ENCODE results near the gene ZNF524. TPM values are rescaled to one million over a fixed set of nuclear protein-coding genes. Genes with fewer than 3 reads are reported as not detected.
A peak's percentile ranks its signal among the peaks of the same experiment; 100 is the strongest.

Gene ZNF524
- polyA plus RNA-seq, 2 donors: 24.6 to 30.5 TPM

GRCh38 chr19:55648585-55649267 lies 48.6 kb downstream of the ZNF524 start:
- H3K36me3 ChIP-seq (ENCODE audit: control insufficient read depth in 2 of 2, insufficient read depth in 2 of 2, low read length in 1 of 2): peaks cover 0 to 11% of the 10 kb centered on the region in 2 donors
- H3K27me3 ChIP-seq (ENCODE audit: control insufficient read depth in 1 of 2, insufficient read depth in 2 of 2, low read length in 2 of 2): no peaks in the 10 kb centered on the region
- 24 to 41% methylated on average over 24 to 25 of the region's 25 CpGs for WGBS, 2 donors
- H3K9me3 ChIP-seq (ENCODE audit: control insufficient read depth in 2 of 2, insufficient read depth in 1 of 2, low read depth in 1 of 2, low read length in 1 of 2): no peaks in the 10 kb centered on the region
- H3K27ac ChIP-seq (ENCODE audit: low read depth in 2 of 2, low read length in 1 of 2): peak overlapping the region; percentile 75 to 79
- H3K4me1 ChIP-seq (ENCODE audit: control insufficient read depth in 2 of 2, insufficient read depth in 2 of 2, low read length in 1 of 2): peaks cover 2 to 25% of the 10 kb centered on the region in 2 donors
- peak overlapping the region; percentile 64 to 71 for H3K4me3 ChIP-seq (ENCODE audit: low read depth in 1 of 2, low read length in 2 of 2)

- WGBS, 2 donors: 79 to 85% methylated on average over 17 of the region's 17 CpGs
- peaks cover 2 to 20% of the 10 kb centered on the region in 2 donors for H3K4me1 ChIP-seq (ENCODE audit: control insufficient read depth in 2 of 2, insufficient read depth in 2 of 2, low read length in 1 of 2)
- H3K9me3 ChIP-seq (ENCODE audit: control insufficient read depth in 2 of 2, insufficient read depth in 1 of 2, low read depth in 1 of 2, low read length in 1 of 2): no peaks in the 10 kb centered on the region
- H3K4me3 ChIP-seq (ENCODE audit: low read depth in 1 of 2, low read length in 2 of 2): peak overlapping the region in 1 of 2 donors; percentile 10
- peaks cover 0 to 11% of the 10 kb centered on the region in 2 donors for H3K36me3 ChIP-seq (ENCODE audit: control insufficient read depth in 2 of 2, insufficient read depth in 2 of 2, low read length in 1 of 2)
- H3K27ac ChIP-seq (ENCODE audit: low read depth in 2 of 2, low read length in 1 of 2): peak overlapping the region in 1 of 2 donors; percentile 79
- no peaks in the 10 kb centered on the region for H3K27me3 ChIP-seq (ENCODE audit: control insufficient read depth in 1 of 2, insufficient read depth in 2 of 2, low read length in 2 of 2)
These were observed 49.4 kb downstream of the ZNF524 start for GRCh38 chr19:55649268-55650125.

- WGBS, 2 donors: 90 to 92% methylated on average over 4 of the region's 4 CpGs
- Histone ChIP-seq H3K36me3 (ENCODE audit: control insufficient read depth in 2 of 2, insufficient read depth in 2 of 2, low read length in 1 of 2) (peaks cover 0 to 4% of the 10 kb centered on the region in 2 donors), H3K27ac (ENCODE audit: low read depth in 2 of 2, low read length in 1 of 2) (no peak overlapping the region), H3K4me3 (ENCODE audit: low read depth in 1 of 2, low read length in 2 of 2) (no peak overlapping the region), H3K4me1 (ENCODE audit: control insufficient read depth in 2 of 2, insufficient read depth in 2 of 2, low read length in 1 of 2) (peaks cover 2 to 16% of the 10 kb centered on the region in 2 donors), H3K9me3 (ENCODE audit: control insufficient read depth in 2 of 2, insufficient read depth in 1 of 2, low read depth in 1 of 2, low read length in 1 of 2) (no peaks in the 10 kb centered on the region), H3K27me3 (ENCODE audit: control insufficient read depth in 1 of 2, insufficient read depth in 2 of 2, low read length in 2 of 2) (no peaks in the 10 kb centered on the region)
These were observed 50.1 kb downstream of the ZNF524 start for GRCh38 chr19:55650126-55650557.

GRCh38 chr19:55650602-55651230 lies 50.6 kb downstream of the ZNF524 start:
- peaks cover 2 to 16% of the 10 kb centered on the region in 2 donors for H3K4me1 ChIP-seq (ENCODE audit: control insufficient read depth in 2 of 2, insufficient read depth in 2 of 2, low read length in 1 of 2)
- H3K27me3 ChIP-seq (ENCODE audit: control insufficient read depth in 1 of 2, insufficient read depth in 2 of 2, low read length in 2 of 2): no peaks in the 10 kb centered on the region
- H3K4me3 ChIP-seq (ENCODE audit: low read depth in 1 of 2, low read length in 2 of 2): no peak overlapping the region
- no peaks in the 10 kb centered on the region for H3K9me3 ChIP-seq (ENCODE audit: control insufficient read depth in 2 of 2, insufficient read depth in 1 of 2, low read depth in 1 of 2, low read length in 1 of 2)
- H3K36me3 ChIP-seq (ENCODE audit: control insufficient read depth in 2 of 2, insufficient read depth in 2 of 2, low read length in 1 of 2): no peaks in the 10 kb centered on the region
- 92 to 94% methylated on average over 17 of the region's 17 CpGs for WGBS, 2 donors
- H3K27ac ChIP-seq (ENCODE audit: low read depth in 2 of 2, low read length in 1 of 2): no peak overlapping the region

- Histone ChIP-seq H3K4me3 (ENCODE audit: low read depth in 1 of 2, low read length in 2 of 2) (no peak overlapping the region), H3K9me3 (ENCODE audit: control insufficient read depth in 2 of 2, insufficient read depth in 1 of 2, low read depth in 1 of 2, low read length in 1 of 2) (no peaks in the 10 kb centered on the region), H3K27me3 (ENCODE audit: control insufficient read depth in 1 of 2, insufficient read depth in 2 of 2, low read length in 2 of 2) (no peaks in the 10 kb centered on the region), H3K36me3 (ENCODE audit: control insufficient read depth in 2 of 2, insufficient read depth in 2 of 2, low read length in 1 of 2) (no peaks in the 10 kb centered on the region), H3K27ac (ENCODE audit: low read depth in 2 of 2, low read length in 1 of 2) (no peak overlapping the region), H3K4me1 (ENCODE audit: control insufficient read depth in 2 of 2, insufficient read depth in 2 of 2, low read length in 1 of 2) (peaks cover 2 to 16% of the 10 kb centered on the region in 2 donors)
- 84 to 89% methylated on average over 18 of the region's 18 CpGs for WGBS, 2 donors
These were observed 51.1 kb downstream of the ZNF524 start for GRCh38 chr19:55651236-55651635.

GRCh38 chr19:55652311-55653128 lies 52.4 kb downstream of the ZNF524 start:
- peaks cover 8 to 26% of the 10 kb centered on the region in 2 donors for H3K4me1 ChIP-seq (ENCODE audit: control insufficient read depth in 2 of 2, insufficient read depth in 2 of 2, low read length in 1 of 2)
- 81 to 82% methylated on average over 70 to 71 of the region's 71 CpGs for WGBS, 2 donors
- no peaks in the 10 kb centered on the region for H3K9me3 ChIP-seq (ENCODE audit: control insufficient read depth in 2 of 2, insufficient read depth in 1 of 2, low read depth in 1 of 2, low read length in 1 of 2)
- H3K27ac ChIP-seq (ENCODE audit: low read depth in 2 of 2, low read length in 1 of 2): peak overlapping the region in 1 of 2 donors; percentile 14
- H3K27me3 ChIP-seq (ENCODE audit: control insufficient read depth in 1 of 2, insufficient read depth in 2 of 2, low read length in 2 of 2): no peaks in the 10 kb centered on the region
- H3K36me3 ChIP-seq (ENCODE audit: control insufficient read depth in 2 of 2, insufficient read depth in 2 of 2, low read length in 1 of 2): no peaks in the 10 kb centered on the region
- no peak overlapping the region for H3K4me3 ChIP-seq (ENCODE audit: low read depth in 1 of 2, low read length in 2 of 2)

Other genes with a start within 250 kb of the ZNF524 start
- gene COX6B2, start 245.6 kb upstream of the ZNF524 start, polyA plus RNA-seq: under 1 TPM; 0.48 to 0.53 TPM
- not detected for gene GARIN5B, start 237.0 kb upstream of the ZNF524 start, polyA plus RNA-seq
- gene IL11, start 229.8 kb upstream of the ZNF524 start, polyA plus RNA-seq: under 1 TPM; 0.47 to 0.51 TPM
- not detected for gene TMEM190, start 223.5 kb upstream of the ZNF524 start, polyA plus RNA-seq
- gene TMEM238, start 216.0 kb upstream of the ZNF524 start, polyA plus RNA-seq: under 1 TPM; 0.49 to 0.98 TPM
- gene RPL28, start 214.4 kb upstream of the ZNF524 start, polyA plus RNA-seq: 1,000 to 10,000 TPM; 2,179 to 2,435 TPM
- 10 to 100 TPM; 12.8 to 24.1 TPM for gene UBE2S, start 192.5 kb upstream of the ZNF524 start, polyA plus RNA-seq
- under 1 TPM in 1 of 2 donors, not detected in 1; 0.01 TPM for gene SHISA7, start 157.0 kb upstream of the ZNF524 start, polyA plus RNA-seq
- gene ISOC2, start 138.6 kb upstream of the ZNF524 start, polyA plus RNA-seq: 10 to 100 TPM; 38.6 to 95.2 TPM
- gene C19orf85, start 135.5 kb upstream of the ZNF524 start, polyA plus RNA-seq: under 1 TPM in 1 of 2 donors, not detected in 1; 0.04 TPM
- gene ZNF628, start 123.7 kb upstream of the ZNF524 start, polyA plus RNA-seq: 1 to 10 TPM; 3.8 to 7.0 TPM
- gene NAT14, start 115.1 kb upstream of the ZNF524 start, polyA plus RNA-seq: 1 to 10 TPM; 4.2 to 6.8 TPM
- 1 to 10 TPM in 1 of 2 donors, under 1 TPM in 1; 0.92 to 1.0 TPM for gene SSC5D, start 111.9 kb upstream of the ZNF524 start, polyA plus RNA-seq
- not detected for gene SBK2, start 63.2 kb upstream of the ZNF524 start, polyA plus RNA-seq
- under 1 TPM; 0.09 to 0.18 TPM for gene SBK3, start 54.7 kb upstream of the ZNF524 start, polyA plus RNA-seq
- 1 to 10 TPM; 3.4 to 4.4 TPM for gene ZNF579, start 19.4 kb upstream of the ZNF524 start, polyA plus RNA-seq
- gene FIZ1, start 771 bp upstream of the ZNF524 start, polyA plus RNA-seq: 10 to 100 TPM in 1 of 2 donors, 1 to 10 TPM in 1; 7.2 to 10.9 TPM
- 1 to 10 TPM; 4.3 to 5.9 TPM for gene ZNF865, start 5.4 kb downstream of the ZNF524 start, polyA plus RNA-seq
- 1 to 10 TPM; 5.2 to 5.9 TPM for gene ZNF784, start 24.3 kb downstream of the ZNF524 start, polyA plus RNA-seq
- 10 to 100 TPM; 12.8 to 14.2 TPM for gene ZNF580, start 40.7 kb downstream of the ZNF524 start, polyA plus RNA-seq
- gene ZNF581, start 43.4 kb downstream of the ZNF524 start, polyA plus RNA-seq: 10 to 100 TPM; 10.3 to 16.6 TPM
- 1 to 10 TPM; 5.6 to 9.1 TPM for gene CCDC106, start 47.9 kb downstream of the ZNF524 start, polyA plus RNA-seq
- gene U2AF2, start 54.7 kb downstream of the ZNF524 start, polyA plus RNA-seq: 100 to 1,000 TPM; 110 to 120 TPM
- gene EPN1, start 74.9 kb downstream of the ZNF524 start, polyA plus RNA-seq: 10 to 100 TPM; 79.1 to 83.0 TPM
- not detected for gene NLRP9, start 138.1 kb downstream of the ZNF524 start, polyA plus RNA-seq
- gene RFPL4A, start 158.8 kb downstream of the ZNF524 start, polyA plus RNA-seq: not detected
- not detected for gene RFPL4AL1, start 168.8 kb downstream of the ZNF524 start, polyA plus RNA-seq
- gene NLRP11, start 231.7 kb downstream of the ZNF524 start, polyA plus RNA-seq: not detected
- gene NLRP4, start 236.3 kb downstream of the ZNF524 start, polyA plus RNA-seq: not detected

Measured in esophagus (tissue), 2 donors.